Vagina (tissue), 2 donors: Measurements from ENCODE around the gene SPAG16. TPM values are rescaled to one million over a fixed set of nuclear protein-coding genes. Genes with fewer than 3 reads are reported as not detected.

ENCODE experiments used
- DNase-seq, 2 donors: peaks; one replicate each; pipeline ENCODE4 v3.0.0-alpha.2; 2017; ENCODE audit errors: extremely low spot score in 2 of 2
- H3K27ac ChIP-seq: fragments of 200-600 bp; sonication (generic); one replicate; pipeline ENCODE4 v1.5.1; 2019
- H3K27me3 ChIP-seq: fragments of 200-600 bp; sonication (generic); one replicate; pipeline ENCODE4 v1.5.1; 2019
- H3K36me3 ChIP-seq, 2 donors: fragments of 200-600 bp; sonication (generic); one replicate each; pipeline ENCODE4 v1.5.1; 2017 to 2019
- H3K4me1 ChIP-seq: fragments of 200-600 bp; sonication (generic); one replicate; pipeline ENCODE4 v1.5.1; 2019
- H3K4me3 ChIP-seq, 2 donors: fragments of 200-600 bp; sonication (generic); 1 replicate in 1 of 2; 2 replicates in 1 of 2; pipeline ENCODE4 v1.5.1; 2016 to 2019
- H3K9me3 ChIP-seq: fragments of 200-600 bp; sonication (generic); one replicate; pipeline ENCODE4 v1.5.1; 2019
- CTCF ChIP-seq, 3 experiments: fragments of 450-650 bp in 2 of 3; fragments of 200-600 bp in 1 of 3; sonication (generic) in 1 of 3; IDR thresholded peaks; one replicate each; pipeline ENCODE4 v1.5.1; 2017 to 2019; ENCODE audit warnings: antibody characterized with exemption in 3 of 3, mild to moderate bottlenecking in 2 of 3, moderate library complexity in 2 of 3
- POLR2A ChIP-seq, 2 donors: fragments of 450-650 bp; IDR thresholded peaks; one replicate each; pipeline ENCODE4 v1.6.1; 2017; ENCODE audit warnings: antibody characterized with exemption in 2 of 2, mild to moderate bottlenecking in 2 of 2, moderate library complexity in 2 of 2
- POLR2AphosphoS5 ChIP-seq, 2 donors: sonication (generic); formaldehyde crosslinking; IDR thresholded peaks; one replicate each; pipeline ENCODE4 v1.9.0; 2017; ENCODE audit warnings: antibody characterized with exemption in 2 of 2, mild to moderate bottlenecking in 2 of 2, low read depth in 1 of 2; ENCODE audit not compliant: insufficient read depth in 1 of 2
- intact Hi-C: fragments of 100-400 bp; cut with DNase I; formaldehyde crosslinking; loops from one replicate; pipeline ENCODE4 v1.15.1; 2023
- total RNA-seq: library from RNA; depleted of rRNA; stranded (reverse); fragments of >200 nt; gene quantifications from one replicate; pipeline ENCODE4 v1.2.3, GENCODE V29; 2016

SPAG16 gene
- total RNA-seq, 1 donor from 2014 or later, result 30.2 TPM

GRCh38 chr2:213920014-213920413 is 635.8 kb downstream of the SPAG16 start:
- Histone ChIP-seq H3K9me3 (peaks cover 4% of the 10 kb centered on the region), H3K4me1 (no peaks in the 10 kb centered on the region), H3K4me3 (no peak overlapping the region), H3K27me3 (no peaks in the 10 kb centered on the region), H3K27ac (no peak overlapping the region), H3K36me3 (no peaks in the 10 kb centered on the region)
- intact Hi-C loops, result no loop called here
- TF ChIP-seq CTCF (IDR thresholded peaks at IDR 0.05), result no peak
- TF ChIP-seq POLR2AphosphoS5 (IDR thresholded peaks at IDR 0.05; ENCODE audit: insufficient read depth in 1 of 2, low read depth in 1 of 2), result no peak
- TF ChIP-seq POLR2A (IDR thresholded peaks at IDR 0.05), result no peak
- DNase-seq, result no peak

GRCh38 chr2:213923543-213923942 is 639.3 kb downstream of the SPAG16 start:
- no peaks in the 10 kb centered on the region for H3K36me3 ChIP-seq
- intact Hi-C loops, result no loop called here
- no peak for DNase-seq
- no peaks in the 10 kb centered on the region for H3K4me1 ChIP-seq
- no peak for TF ChIP-seq CTCF (IDR thresholded peaks at IDR 0.05)
- no peak for TF ChIP-seq POLR2A (IDR thresholded peaks at IDR 0.05)
- no peak for TF ChIP-seq POLR2AphosphoS5 (IDR thresholded peaks at IDR 0.05; ENCODE audit: insufficient read depth in 1 of 2, low read depth in 1 of 2)
- no peaks in the 10 kb centered on the region for H3K27me3 ChIP-seq
- H3K9me3 ChIP-seq, result peaks cover 4% of the 10 kb centered on the region
- no peak overlapping the region for H3K4me3 ChIP-seq
- no peak overlapping the region for H3K27ac ChIP-seq

- Histone ChIP-seq H3K27ac (no peak overlapping the region), H3K4me3 (no peak overlapping the region), H3K27me3 (no peaks in the 10 kb centered on the region), H3K4me1 (no peaks in the 10 kb centered on the region), H3K9me3 (no peaks in the 10 kb centered on the region), H3K36me3 (no peaks in the 10 kb centered on the region)
- TF ChIP-seq POLR2A (IDR thresholded peaks at IDR 0.05) (no peak), POLR2AphosphoS5 (IDR thresholded peaks at IDR 0.05; ENCODE audit: insufficient read depth in 1 of 2, low read depth in 1 of 2) (no peak), CTCF (IDR thresholded peaks at IDR 0.05) (peak in 1 of 3 experiments; percentile 7)
- intact Hi-C loops, result no loop called here
- no peak for DNase-seq
These were observed 650.3 kb downstream of the SPAG16 start for GRCh38 chr2:213934560-213934959.

GRCh38 chr2:213958086-213958485 is 673.8 kb downstream of the SPAG16 start:
- intact Hi-C loops, result no loop called here
- no peak for DNase-seq
- no peaks in the 10 kb centered on the region for H3K4me1 ChIP-seq
- no peak overlapping the region for H3K27ac ChIP-seq
- H3K9me3 ChIP-seq, result no peaks in the 10 kb centered on the region
- no peak overlapping the region for H3K4me3 ChIP-seq
- TF ChIP-seq POLR2A (IDR thresholded peaks at IDR 0.05) (no peak), POLR2AphosphoS5 (IDR thresholded peaks at IDR 0.05; ENCODE audit: insufficient read depth in 1 of 2, low read depth in 1 of 2) (no peak), CTCF (IDR thresholded peaks at IDR 0.05) (no peak)
- H3K36me3 ChIP-seq, result no peaks in the 10 kb centered on the region
- H3K27me3 ChIP-seq, result no peaks in the 10 kb centered on the region

GRCh38 chr2:213959589-213959988 is 675.3 kb downstream of the SPAG16 start:
- intact Hi-C loops, result no loop called here
- no peaks in the 10 kb centered on the region for H3K36me3 ChIP-seq
- TF ChIP-seq CTCF (IDR thresholded peaks at IDR 0.05) (no peak), POLR2AphosphoS5 (IDR thresholded peaks at IDR 0.05; ENCODE audit: insufficient read depth in 1 of 2, low read depth in 1 of 2) (no peak), POLR2A (IDR thresholded peaks at IDR 0.05) (no peak)

More at GRCh38 chr2:213959589-213959988, 675.3 kb downstream of the SPAG16 start:
- no peak overlapping the region for H3K4me3 ChIP-seq
- DNase-seq, result no peak
- H3K27ac ChIP-seq, result no peak overlapping the region
- no peaks in the 10 kb centered on the region for H3K27me3 ChIP-seq
- no peaks in the 10 kb centered on the region for H3K9me3 ChIP-seq
- H3K4me1 ChIP-seq, result no peaks in the 10 kb centered on the region
